Stimulated activated CD4-positive, alpha-beta T cell treated with anti-CD3 and anti-CD28 coated beads, Interleukin-1b, Interleukin-23, amount 100 ng/mL, for 1 hour (primary cell): ENCODE results near the gene DGLUCY.
"Not testable (repeated sequence)": the region's sequence is repeated elsewhere in the genome, so short reads cannot be mapped to it uniquely, and the experiment has no call there.

Experiments used
- DNase-seq, 2 donors: peaks; one replicate each; pipeline ENCODE4 v3.0.0-alpha.2; 2020; ENCODE audit warnings: low read depth in 2 of 2

The DGLUCY gene

DNA sequence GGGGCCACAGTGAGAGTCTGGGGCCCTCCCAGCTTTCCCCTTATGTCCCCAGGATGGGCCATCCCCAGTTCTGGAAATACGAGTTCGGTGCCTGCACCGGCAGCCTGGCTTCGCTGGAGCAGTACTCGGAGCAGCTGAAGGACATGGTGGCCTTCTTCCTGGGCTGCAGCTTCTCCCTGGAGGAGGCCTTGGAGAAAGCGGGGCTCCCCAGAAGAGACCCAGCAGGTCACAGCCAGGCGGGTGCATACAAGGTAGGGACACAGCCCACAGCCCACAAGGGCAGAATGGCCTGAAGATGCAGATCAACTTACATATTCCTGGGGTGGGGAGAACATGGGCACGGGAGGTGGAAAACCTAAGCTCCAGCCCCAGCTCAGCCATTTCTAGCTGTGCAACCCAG, 56.1 kb downstream of the DGLUCY start:
- DNase-seq = no peak

DNA sequence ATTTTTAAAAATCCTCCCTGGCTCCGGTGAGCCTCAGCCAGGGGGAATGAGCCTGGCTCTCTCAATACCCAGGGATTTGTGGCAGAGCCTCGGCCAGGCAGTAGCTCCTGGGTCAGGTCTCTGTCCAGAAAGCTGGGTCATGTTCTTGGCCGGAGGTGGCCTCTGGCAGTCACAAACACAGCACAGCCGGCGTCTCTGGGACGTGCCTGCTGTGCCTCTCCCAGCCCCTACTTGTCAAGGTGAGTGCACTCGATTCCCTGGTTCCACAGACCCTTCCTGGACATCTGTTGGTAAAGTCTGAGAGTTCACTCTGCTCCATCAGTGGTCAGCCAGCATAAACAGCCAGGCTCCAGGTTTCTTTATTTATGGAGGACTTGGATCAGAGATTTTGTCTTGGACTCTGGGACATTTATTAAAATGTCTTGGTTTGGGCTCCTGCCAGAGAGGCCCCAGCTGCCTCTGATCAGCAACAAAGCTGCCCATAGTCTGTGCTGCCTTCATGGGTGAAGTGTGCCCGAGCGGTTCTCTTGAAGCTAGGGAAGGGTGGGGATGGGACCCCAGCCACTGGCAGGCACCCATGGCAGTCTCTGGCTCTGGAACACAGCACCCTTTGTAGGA, 56.7 kb downstream of the DGLUCY start:
- DNase-seq = no peak

DNA sequence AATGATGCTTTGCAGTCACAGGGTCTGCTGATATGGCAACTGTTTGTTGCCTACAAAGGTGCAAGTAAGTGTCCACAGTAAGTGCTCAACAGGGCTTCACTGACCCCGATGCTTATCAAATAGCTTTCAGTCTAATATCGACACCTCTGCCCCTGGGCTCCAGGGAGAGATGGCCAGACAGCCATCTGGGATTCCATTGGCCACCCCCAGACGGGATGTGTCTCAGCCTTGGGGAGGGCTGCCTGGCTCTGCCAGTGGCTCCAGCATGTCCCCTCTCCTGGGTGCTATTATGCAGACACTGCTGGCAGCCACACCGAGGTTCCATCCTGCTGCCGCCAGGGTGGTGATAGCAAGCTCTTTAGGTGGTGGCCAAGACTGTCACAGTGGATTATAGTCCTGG, 57.4 kb downstream of the DGLUCY start:
- no peak for DNase-seq

- DNase-seq = peak; percentile 57 to 62
These were observed 59.4 kb downstream of the DGLUCY start for GRCh38 chr14:91173221-91173670.

- no peak for DNase-seq
These were observed 60.0 kb downstream of the DGLUCY start for GRCh38 chr14:91173904-91174303.

DNA sequence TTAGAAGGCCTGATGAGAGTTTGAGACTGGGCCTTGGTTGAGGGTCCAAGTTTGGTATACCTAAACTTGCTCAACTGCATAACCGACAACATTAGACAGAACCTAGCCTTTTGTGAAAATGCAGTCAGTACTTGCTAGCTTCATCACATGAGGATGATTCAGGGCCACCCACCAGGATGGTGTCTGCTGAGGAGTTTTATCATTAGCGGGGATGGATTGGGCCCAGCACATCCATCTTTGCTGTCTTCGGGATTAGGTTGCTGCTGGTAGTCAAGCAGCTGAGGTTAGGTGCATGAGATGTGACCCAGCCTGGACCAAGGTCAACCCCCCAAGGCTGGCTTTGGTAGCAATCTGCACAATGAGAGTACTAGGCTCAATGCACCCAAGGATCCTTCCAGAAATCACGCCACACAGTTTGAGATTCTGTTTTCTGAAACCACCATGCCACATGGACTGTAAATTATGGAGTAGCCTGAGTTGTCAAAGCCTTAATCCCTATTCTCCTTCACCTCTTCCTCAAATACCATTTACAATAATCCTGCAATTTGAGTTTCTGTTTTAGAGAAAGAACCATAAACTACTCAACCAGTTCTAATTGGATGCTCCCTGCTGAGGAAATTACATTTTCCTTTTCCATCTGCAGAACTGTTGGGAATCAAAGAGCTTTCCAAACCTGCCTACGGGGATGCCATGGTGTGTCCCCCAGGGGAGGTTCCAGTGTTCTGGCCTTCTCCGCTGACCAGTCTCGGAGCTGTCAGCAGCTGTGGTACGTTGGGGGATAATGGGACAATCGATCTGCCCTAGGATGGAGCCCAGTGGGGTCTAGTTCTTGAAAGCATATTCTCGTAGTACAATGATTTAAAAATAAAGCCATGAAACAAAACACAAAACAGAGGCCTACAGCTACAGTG, 61.7 kb downstream of the DGLUCY start:
- no peak for DNase-seq

DNA sequence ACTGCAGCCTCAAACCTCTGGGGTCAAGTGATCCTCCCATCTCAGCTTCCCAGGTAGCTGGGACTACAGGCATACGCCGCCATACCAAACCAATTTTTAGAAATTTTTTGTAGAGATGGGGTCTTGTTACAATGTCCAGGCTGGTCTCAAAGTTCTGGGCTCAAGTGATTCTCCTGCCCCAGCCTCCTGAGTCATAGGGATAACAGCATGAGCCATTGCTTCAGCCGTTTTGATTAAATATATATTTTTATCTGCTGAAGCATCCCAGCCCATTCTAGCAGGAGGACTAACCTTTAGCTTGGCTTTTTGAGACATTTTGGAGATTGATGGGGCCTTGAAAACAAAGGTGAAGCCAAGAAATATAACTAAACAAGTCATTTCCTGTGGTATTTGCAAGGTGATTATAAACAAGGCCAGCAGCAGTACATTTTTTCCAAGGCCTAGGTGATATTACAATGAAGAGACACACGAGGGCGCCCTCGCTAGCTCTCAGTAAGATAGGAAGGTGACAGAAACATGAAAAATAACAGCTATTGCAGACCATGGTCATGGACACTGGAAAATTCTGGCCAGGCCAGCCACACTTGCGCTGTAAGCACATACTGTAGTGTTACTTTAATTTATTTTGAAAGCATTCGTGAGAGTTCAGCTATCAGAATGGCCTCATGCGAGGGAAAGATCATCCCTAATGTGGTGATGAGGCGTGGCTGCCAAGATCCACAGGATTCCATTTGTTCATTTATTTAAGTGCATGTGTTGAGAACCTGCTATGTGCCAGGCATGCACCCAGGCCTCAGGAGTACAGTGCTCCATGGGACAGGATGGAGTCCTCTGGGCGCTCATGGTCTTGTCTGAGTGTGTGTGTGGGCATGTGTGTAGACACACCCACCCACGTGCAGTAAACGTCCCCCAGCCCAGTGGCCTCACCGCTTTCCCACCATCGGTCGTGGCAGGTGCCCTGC, 63.5 kb downstream of the DGLUCY start:
- peak; percentile 34 to 37 for DNase-seq

- no peak for DNase-seq
These were observed 66.7 kb downstream of the DGLUCY start for GRCh38 chr14:91180611-91181010.

DNA sequence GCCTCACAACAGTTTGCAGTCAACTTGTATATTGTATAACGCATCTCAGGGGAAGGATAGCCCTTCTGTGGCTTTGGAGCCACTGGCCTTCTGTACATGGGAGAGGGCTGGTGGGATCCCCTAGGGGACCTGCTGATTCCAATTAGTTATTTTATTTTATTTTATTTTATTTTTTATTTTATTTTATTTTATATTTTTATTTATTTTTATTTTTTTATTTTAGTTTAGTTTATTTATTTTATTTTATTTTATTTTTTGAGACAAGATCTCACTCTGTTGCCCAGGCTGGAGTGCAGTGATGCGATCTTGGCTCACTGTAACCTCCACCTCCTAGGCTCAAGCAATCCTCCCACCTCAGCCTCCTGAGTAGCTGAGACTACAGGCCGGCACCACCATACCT, 68.9 kb downstream of the DGLUCY start:
- DNase-seq = not testable (repeated sequence)

GRCh38 chr14:91184559-91184958, 70.7 kb downstream of the DGLUCY start:
- DNase-seq = no peak

DNA sequence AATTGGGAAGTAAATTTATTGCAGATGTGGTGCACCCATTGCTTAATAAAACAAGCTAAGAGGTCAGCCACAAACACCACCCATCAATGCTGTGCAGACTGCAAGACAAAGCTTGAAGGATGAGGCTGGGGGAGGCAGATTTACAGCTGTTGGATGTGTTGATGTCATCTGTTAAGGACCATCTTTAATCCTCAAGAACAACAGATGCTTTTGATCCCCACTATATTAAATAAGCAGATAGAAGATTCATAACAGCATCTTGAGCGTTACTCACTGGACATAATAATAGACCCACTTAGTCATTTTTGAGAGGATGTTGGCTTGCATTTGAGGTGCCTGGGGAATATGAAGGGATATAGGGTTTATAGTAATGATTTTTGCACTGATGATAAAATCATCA, 71.8 kb downstream of the DGLUCY start:
- no peak for DNase-seq

DNA sequence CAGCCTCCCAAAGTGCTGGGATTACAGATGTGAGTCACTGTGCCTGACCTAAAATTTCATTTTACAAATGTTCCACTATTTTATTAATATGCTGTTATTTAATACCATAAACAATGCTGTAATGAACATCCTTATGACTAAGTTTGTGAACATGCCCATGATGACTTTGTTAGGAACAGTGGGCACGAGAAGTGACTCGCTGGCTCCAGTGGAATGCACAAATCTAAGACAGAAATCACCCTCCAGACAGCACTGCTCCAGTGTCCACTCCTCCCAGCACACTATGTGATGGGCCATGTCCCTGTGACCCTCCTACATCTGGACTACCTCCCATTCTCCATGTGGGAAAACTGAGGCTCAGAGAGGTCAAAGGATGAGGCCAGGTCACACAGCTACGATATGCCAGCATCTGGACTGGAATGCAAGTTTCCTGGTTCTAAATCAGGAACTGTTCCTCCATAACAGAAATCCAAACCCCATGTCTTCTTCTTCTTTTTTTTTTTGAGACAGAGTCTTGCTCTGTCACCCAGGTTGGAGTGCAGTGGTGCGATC, 72.7 kb downstream of the DGLUCY start:
- DNase-seq = no peak

DNA sequence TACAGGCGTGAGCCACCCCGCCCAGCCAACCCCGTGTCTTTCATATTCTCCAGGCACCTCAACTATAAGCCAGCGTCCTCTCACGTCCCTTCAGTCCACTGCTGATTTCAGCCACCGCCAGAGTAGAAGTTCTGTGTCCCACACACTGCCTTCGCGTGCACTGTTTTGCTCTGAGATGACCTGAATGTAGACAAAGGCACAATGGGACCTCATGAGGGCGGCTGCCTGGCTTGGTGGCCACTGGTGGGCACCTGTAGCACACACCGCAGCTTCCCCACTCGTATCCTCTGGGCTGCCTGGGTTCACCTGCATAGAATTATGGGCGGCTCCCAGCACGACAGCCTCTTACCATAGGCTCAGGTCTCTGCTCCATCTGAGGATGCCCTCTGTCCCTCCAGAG, 73.4 kb downstream of the DGLUCY start:
- no peak for DNase-seq

- no peak for DNase-seq
These were observed 77.0 kb downstream of the DGLUCY start for GRCh38 chr14:91190853-91191252.

GRCh38 chr14:91193069-91193468, 79.2 kb downstream of the DGLUCY start:
- DNase-seq = no peak

- DNase-seq = no peak
These were observed 82.0 kb downstream of the DGLUCY start for GRCh38 chr14:91195881-91196280.

DNA sequence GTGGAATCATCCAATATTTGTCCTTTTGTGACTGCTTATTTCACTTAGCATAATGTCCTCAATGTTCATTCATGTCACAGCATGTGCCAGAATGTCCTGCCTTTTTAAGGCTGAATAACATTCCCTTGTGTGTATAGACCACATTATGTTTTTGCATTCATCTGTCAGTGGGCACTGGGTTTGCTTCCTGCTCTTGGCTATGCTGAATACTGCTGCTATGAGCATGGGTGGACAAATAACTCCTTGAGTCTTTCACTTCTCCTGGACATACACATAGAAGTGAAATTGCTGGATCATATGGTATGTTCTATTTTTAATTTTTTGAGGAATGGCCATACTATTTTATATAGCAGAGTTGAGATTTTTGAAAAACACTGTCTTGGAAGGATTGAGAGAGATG, 83.8 kb downstream of the DGLUCY start:
- DNase-seq = no peak

GRCh38 chr14:91200802-91201201, 86.9 kb downstream of the DGLUCY start:
- not testable (repeated sequence) for DNase-seq

- no peak for DNase-seq
These were observed 88.5 kb downstream of the DGLUCY start for GRCh38 chr14:91202234-91202974.

- no peak for DNase-seq
These were observed 90.8 kb downstream of the DGLUCY start for GRCh38 chr14:91204657-91205056.

GRCh38 chr14:91205459-91205858, 91.6 kb downstream of the DGLUCY start:
- no peak for DNase-seq
